Psoas muscle (tissue), 8 donors: Measurements from ENCODE around the gene SLC35F3. TPM values are rescaled to one million over a fixed set of nuclear protein-coding genes. Genes with fewer than 3 reads are reported as not detected.

ENCODE experiments used
- ATAC-seq, 4 donors: fragments of 200-7000 bp; cut with Tn5 transposase; one replicate each; pipeline ENCODE4 v1.9.1; 2020; ENCODE audit warnings: moderate library complexity in 3 of 4, mild to moderate bottlenecking in 2 of 4
- DNase-seq, 2 donors: peaks; one replicate each; pipeline ENCODE4 v3.0.0-alpha.2; 2020
- H3K27ac ChIP-seq: fragments of 200-600 bp; one replicate; pipeline ENCODE4 v1.8.0; 2022
- H3K27me3 ChIP-seq, 3 donors: fragments of 200-600 bp in 1 of 3; one replicate each; pipeline versions ENCODE4 v1.6.1 to v1.8.0; 2013 to 2022; ENCODE audit warnings: low read length in 2 of 3, mild to moderate bottlenecking in 2 of 3, moderate library complexity in 1 of 3; ENCODE audit not compliant: insufficient read depth in 3 of 3
- H3K36me3 ChIP-seq, 2 donors: fragments of 200-600 bp in 1 of 2; one replicate each; pipeline versions ENCODE4 v1.6.1 to v1.8.0; 2013 to 2022; ENCODE audit warnings: low read depth in 1 of 2, mild to moderate bottlenecking in 1 of 2, moderate library complexity in 1 of 2; ENCODE audit not compliant: insufficient read depth in 1 of 2
- H3K4me1 ChIP-seq: fragments of 200-600 bp; one replicate; pipeline ENCODE4 v1.8.0; 2022
- H3K4me3 ChIP-seq: fragments of 200-600 bp; one replicate; pipeline ENCODE4 v1.8.0; 2022; ENCODE audit warnings: mild to moderate bottlenecking
- H3K9me3 ChIP-seq: fragments of 200-600 bp; one replicate; pipeline ENCODE4 v1.8.0; 2022
- CTCF ChIP-seq: fragments of 200-600 bp; IDR thresholded peaks from one replicate; pipeline ENCODE4 v1.8.0; 2022; ENCODE audit warnings: antibody characterized with exemption
- WGBS, 3 donors: extraction: QIAGEN DNeasy Blood & Tissue Kit; methylation state at CpG; one replicate each; pipeline versions ENCODE4 v1.1.6 to v1.1.7; 2013; 5-methylcytosine and 5-hydroxymethylcytosine counted together
- intact Hi-C, 2 donors: fragments of 100-400 bp; cut with DNase I; formaldehyde crosslinking; loops; one replicate each; pipeline versions ENCODE4 v1.11.0 to v1.14.2; 2022
- polyA plus RNA-seq, 3 donors: library from polyadenylated mRNA; stranded (reverse); fragments of 200-250 nt; gene quantifications; one replicate each; pipeline ENCODE4 v1.2.3, GENCODE V29; 2013
- total RNA-seq, 4 donors: library from RNA; stranded (reverse); fragmentation: NEBNext Ultra II Directional in 2 of 4; extraction: Animal tissue kit (Norgen Biotek cat#: 25700) in 2 of 4; gene quantifications; one replicate each; pipeline versions ENCODE4 v1.2.1 to v1.2.4, GENCODE V29; 2021 to 2023
- donor health status: healthy with polysubstance abuse.
- donor health status: DM: no; HTN: no; CAD: no; lungs with moderate emphysema.
- donor health status: Bipolar disorder and iron deficiency.
- donor health status: healthy.
- donor health status: DM: yes; HTN: yes; CAD: no.
- donor health status: DM: no; HTN: no; CAD: no.
- donor health status: DM: no; HTN: no; CAD: no.
- donor health status: DM: yes; HTN: yes; CAD: no.

The SLC35F3 gene
- total and polyA plus RNA-seq, 7 donors: 0.01 to 0.16 (median 0.10) TPM; not detected in 3

DNA sequence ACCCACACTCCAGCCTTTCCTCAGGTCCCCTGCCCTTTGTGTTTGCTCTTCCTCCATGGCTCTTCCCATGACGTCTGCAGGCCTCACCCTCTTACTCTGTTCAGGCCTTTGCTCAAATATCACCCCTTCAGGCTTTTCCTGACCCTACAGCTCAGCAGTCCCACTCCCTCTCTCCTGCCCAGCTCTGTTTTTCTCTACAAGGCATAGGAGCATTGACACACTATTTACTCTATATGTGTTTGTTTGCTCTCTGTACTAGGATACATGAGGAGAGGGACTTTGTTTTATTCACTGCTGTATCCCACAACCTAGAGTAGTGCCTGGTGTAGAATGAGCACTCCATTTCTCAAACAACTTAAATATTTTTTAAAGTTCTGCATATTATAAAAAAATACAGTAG, 361.4 kb downstream of the SLC35F3 start:
- H3K27me3 ChIP-seq: no peaks in the 10 kb centered on the region
- ATAC-seq (no peak), DNase-seq (no peak)
- 25 to 38% (median 25%) methylated on average over 1 of the region's 1 CpG for WGBS, 3 donors
- TF ChIP-seq CTCF: no peak
- no peak overlapping the region for H3K4me3 ChIP-seq
- H3K36me3 ChIP-seq: no peaks in the 10 kb centered on the region
- no peak overlapping the region for H3K27ac ChIP-seq
- no peaks in the 10 kb centered on the region for H3K4me1 ChIP-seq
- intact Hi-C loops: no loop called here
- H3K9me3 ChIP-seq: no peaks in the 10 kb centered on the region

DNA sequence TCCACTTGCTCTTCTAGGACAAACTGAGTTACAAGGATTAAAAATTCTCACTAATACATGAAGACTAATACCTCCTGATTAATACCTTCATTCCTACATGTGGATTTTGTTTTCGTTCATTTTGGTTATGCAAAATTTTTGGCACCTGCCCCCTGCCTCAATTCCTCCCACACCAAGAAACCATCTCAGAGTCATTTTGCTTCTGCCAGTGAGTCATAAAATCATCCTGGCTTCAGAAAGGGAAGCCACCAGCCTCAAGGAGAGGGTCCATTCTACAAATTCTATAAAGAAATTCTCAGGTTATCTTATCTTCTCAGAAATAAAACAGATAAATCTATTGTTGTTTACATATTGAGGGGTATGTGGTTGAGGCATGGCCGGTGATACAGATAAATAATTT, 365.6 kb downstream of the SLC35F3 start:
- 83 to 90% (median 84%) methylated on average over 2 of the region's 2 CpGs for WGBS, 3 donors
- no peak for TF ChIP-seq CTCF
- ATAC-seq: no peak
- no peaks in the 10 kb centered on the region for H3K27me3 ChIP-seq
- no peak overlapping the region for H3K4me3 ChIP-seq
- H3K27ac ChIP-seq: no peak overlapping the region
- no peak for DNase-seq
- no peaks in the 10 kb centered on the region for H3K9me3 ChIP-seq
- intact Hi-C loops: no loop called here
- H3K4me1 ChIP-seq: no peaks in the 10 kb centered on the region
- no peaks in the 10 kb centered on the region for H3K36me3 ChIP-seq

DNA sequence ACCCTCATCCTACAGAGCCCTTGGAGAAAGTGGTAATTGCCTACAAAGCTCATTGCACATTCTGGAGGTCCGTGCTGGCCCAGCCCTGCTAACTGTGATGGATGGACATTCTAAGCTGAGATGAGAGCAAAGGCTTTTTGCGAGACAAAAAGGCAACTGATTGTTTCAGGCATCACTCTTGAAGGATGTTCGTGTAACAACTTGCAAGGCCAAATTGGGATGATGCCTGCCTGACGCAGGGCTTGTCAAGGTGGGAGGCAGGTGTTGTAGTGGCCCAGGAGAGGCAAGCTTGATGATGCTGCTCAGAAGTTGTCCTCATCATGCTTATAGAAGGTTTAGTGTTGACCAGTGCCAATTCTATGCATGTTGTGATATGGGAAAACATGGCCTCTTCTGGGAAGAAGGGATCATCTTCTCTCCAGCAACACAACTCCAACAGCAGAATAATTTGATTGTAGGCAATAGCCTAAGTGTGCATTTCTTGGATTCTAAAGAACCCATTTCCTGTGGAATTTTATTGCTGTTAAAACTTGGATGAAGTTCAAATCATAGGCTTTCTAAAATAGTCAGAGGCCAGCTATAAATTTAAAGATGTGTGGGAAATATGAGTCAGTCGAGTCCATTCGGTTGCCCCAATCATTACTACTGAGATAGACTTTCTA, 366.2 kb downstream of the SLC35F3 start:
- Histone ChIP-seq H3K4me3 (no peak overlapping the region), H3K9me3 (no peaks in the 10 kb centered on the region), H3K4me1 (no peaks in the 10 kb centered on the region), H3K27me3 (no peaks in the 10 kb centered on the region), H3K27ac (no peak overlapping the region), H3K36me3 (no peaks in the 10 kb centered on the region)
- 79 to 80% (median 79%) methylated on average over 6 of the region's 6 CpGs for WGBS, 3 donors
- no peak for ATAC-seq
- no peak for TF ChIP-seq CTCF
- no peak for DNase-seq
- intact Hi-C loops: no loop called here

DNA sequence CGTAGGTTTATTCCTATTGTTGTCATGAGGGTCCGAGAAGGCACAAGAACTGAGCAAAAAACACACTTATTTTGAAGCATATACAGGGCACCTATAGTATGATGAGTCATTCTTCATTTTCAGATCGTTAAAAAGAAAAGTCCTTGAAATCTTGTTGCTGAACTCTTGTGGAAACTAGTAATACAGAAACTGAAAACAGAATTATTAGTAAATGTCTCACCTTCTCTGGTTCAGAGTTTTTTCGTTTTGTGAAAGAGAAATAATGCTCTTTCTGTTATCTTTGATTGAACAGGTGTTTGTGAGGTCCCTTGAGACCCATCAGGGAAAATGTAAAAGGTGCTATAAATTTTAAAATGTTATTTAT, 366.7 kb downstream of the SLC35F3 start:
- H3K36me3 ChIP-seq: no peaks in the 10 kb centered on the region
- no peak overlapping the region for H3K4me3 ChIP-seq
- no peak for ATAC-seq
- no peak for TF ChIP-seq CTCF
- H3K27me3 ChIP-seq: no peaks in the 10 kb centered on the region
- 70 to 74% (median 72%) methylated on average over 4 of the region's 4 CpGs for WGBS, 3 donors
- no peaks in the 10 kb centered on the region for H3K4me1 ChIP-seq
- DNase-seq: no peak
- H3K27ac ChIP-seq: no peak overlapping the region
- no peaks in the 10 kb centered on the region for H3K9me3 ChIP-seq
- intact Hi-C loops: no loop called here

GRCh38 chr1:234272656-234273312, 368.3 kb downstream of the SLC35F3 start:
- 28 to 38% (median 31%) methylated on average over 9 of the region's 9 CpGs for WGBS, 3 donors
- no peak for TF ChIP-seq CTCF
- DNase-seq (no peak), ATAC-seq (no peak)
- no peaks in the 10 kb centered on the region for H3K4me1 ChIP-seq
- no peaks in the 10 kb centered on the region for H3K36me3 ChIP-seq
- H3K9me3 ChIP-seq: no peaks in the 10 kb centered on the region
- H3K27me3 ChIP-seq: no peaks in the 10 kb centered on the region
- no peak overlapping the region for H3K4me3 ChIP-seq
- no peak overlapping the region for H3K27ac ChIP-seq
- intact Hi-C loops: no loop called here
